CD4-positive, alpha-beta T cell (primary cell): ENCODE data around the gene UBE4B. TPM values are rescaled to one million over a fixed set of nuclear protein-coding genes. Genes with fewer than 3 reads are reported as not detected.
A peak's percentile ranks its signal among the peaks of the same experiment; 100 is the strongest.

Source experiments
- ATAC-seq: fragments of 200-7000 bp; cut with Tn5 transposase; one replicate; pipeline ENCODE4 v1.10.0; 2022; ENCODE audit warnings: mild to moderate bottlenecking; ENCODE audit not compliant: poor library complexity
- CTCF ChIA-PET: fragments of 350-600 bp; sonication (Branson Sonifier 250); formaldehyde crosslinking; loops from one replicate; lab custom pipeline; 2021; ENCODE audit warnings: antibody characterized with exemption, inconsistent platforms; lab: Charles Lee
- POLR2A ChIA-PET: fragments of 350-600 bp; sonication (Branson Sonifier 250); formaldehyde crosslinking; loops from one replicate; lab custom pipeline; 2021; ENCODE audit warnings: antibody characterized with exemption, inconsistent platforms; lab: Charles Lee
- DNase-seq, 14 experiments: peaks; one replicate each; pipeline ENCODE4 v3.0.0-alpha.2; 2013 to 2020; ENCODE audit warnings: mixed read lengths in 2 of 14
- H3K27ac ChIP-seq, 2 donors: one replicate each; pipeline versions ENCODE4 v1.5.1 to v1.7.0; 2013; ENCODE audit warnings: low read length in 2 of 2, low read depth in 1 of 2, mild to moderate bottlenecking in 1 of 2
- H3K27me3 ChIP-seq, 2 experiments: 1 replicate in 1 of 2; 2 replicates in 1 of 2; pipeline versions ENCODE4 v1.6.1 to v1.7.0; 2013; ENCODE audit warnings: low read length in 2 of 2, control low read depth in 1 of 2, mild to moderate bottlenecking in 1 of 2, moderate library complexity in 1 of 2; ENCODE audit not compliant: insufficient read depth in 2 of 2, control insufficient read depth in 1 of 2
- H3K36me3 ChIP-seq: one replicate; pipeline ENCODE4 v1.6.1; 2013; ENCODE audit warnings: low read length, control low read depth; ENCODE audit not compliant: insufficient read depth
- H3K4me1 ChIP-seq: one replicate; pipeline ENCODE4 v1.6.1; 2013; ENCODE audit warnings: low read length, control low read depth; ENCODE audit not compliant: insufficient read depth
- H3K4me3 ChIP-seq: one replicate; pipeline ENCODE4 v1.5.1; 2013; ENCODE audit warnings: mild to moderate bottlenecking, low read length, moderate library complexity
- H3K9me3 ChIP-seq, 2 experiments: 1 replicate in 1 of 2; 2 replicates in 1 of 2; pipeline versions ENCODE4 v1.6.1 to v1.7.0; 2013; ENCODE audit warnings: low read length in 2 of 2, mild to moderate bottlenecking in 2 of 2, control low read depth in 1 of 2, moderate library complexity in 1 of 2; ENCODE audit not compliant: control insufficient read depth in 1 of 2, insufficient read depth in 1 of 2
- H3K27ac Mint-ChIP-seq: one replicate; pipeline ENCODE4 v1.8.0; 2020; ENCODE audit warnings: mixed read lengths
- H3K27me3 Mint-ChIP-seq: one replicate; pipeline ENCODE4 v1.8.0; 2021; ENCODE audit warnings: mixed read lengths
- H3K36me3 Mint-ChIP-seq: one replicate; pipeline ENCODE4 v1.8.0; 2021; ENCODE audit warnings: low read depth, mixed read lengths
- H3K4me1 Mint-ChIP-seq: one replicate; pipeline ENCODE4 v1.8.0; 2021; ENCODE audit warnings: low read depth, mixed read lengths
- H3K4me3 Mint-ChIP-seq: one replicate; pipeline ENCODE4 v1.8.0; 2020; ENCODE audit warnings: mild to moderate bottlenecking, mixed read lengths
- H3K9me3 Mint-ChIP-seq: one replicate; pipeline ENCODE4 v1.8.0; 2020; ENCODE audit warnings: mixed read lengths
- CTCF ChIP-seq: fragments of 200-600 bp; IDR thresholded peaks from one replicate; pipeline ENCODE4 v1.8.0; 2022; ENCODE audit warnings: antibody characterized with exemption, mild to moderate bottlenecking
- intact Hi-C, 2 experiments: fragments of 100-400 bp; cut with DNase I in 1 of 2; cut with micrococcal nuclease in 1 of 2; formaldehyde crosslinking; loops; one replicate each; pipeline versions ENCODE4 v1.15.1 to v1.9.0; 2023 to 2025; cut with DNase I, micrococcal nuclease
- total RNA-seq, 174 experiments: library from RNA in 2 of 174; stranded (reverse) in 2 of 174; gene quantifications; one replicate each; pipeline ENCODE4 v1.2.3 and lab custom pipeline; 2021 to 2026

The UBE4B gene
- total RNA-seq, 2 experiments from 2014 or later, result 27.9 to 28.7 TPM

GRCh38 chr1:10186331-10187025, 153.7 kb downstream of the UBE4B start:
- Mint-ChIP-seq H3K4me1 (no peaks in the 10 kb centered on the region), H3K27ac (no peak overlapping the region), H3K27me3 (no peaks in the 10 kb centered on the region), H3K4me3 (no peak overlapping the region), H3K36me3 (peaks cover 4% of the 10 kb centered on the region), H3K9me3 (peaks cover 2% of the 10 kb centered on the region)
- H3K4me3 ChIP-seq, result no peak overlapping the region
- no peaks in the 10 kb centered on the region for H3K36me3 ChIP-seq
- intact Hi-C loops, result no loop called here
- no peaks in the 10 kb centered on the region for H3K27me3 ChIP-seq
- no peak overlapping the region for H3K27ac ChIP-seq
- DNase-seq, result no peak
- ATAC-seq, result peak; percentile 45
- H3K9me3 ChIP-seq, result no peaks in the 10 kb centered on the region
- no peaks in the 10 kb centered on the region for H3K4me1 ChIP-seq
- no peak for TF ChIP-seq CTCF
- ChIA-PET CTCF (no interaction called here), POLR2A (no interaction called here)

DNA sequence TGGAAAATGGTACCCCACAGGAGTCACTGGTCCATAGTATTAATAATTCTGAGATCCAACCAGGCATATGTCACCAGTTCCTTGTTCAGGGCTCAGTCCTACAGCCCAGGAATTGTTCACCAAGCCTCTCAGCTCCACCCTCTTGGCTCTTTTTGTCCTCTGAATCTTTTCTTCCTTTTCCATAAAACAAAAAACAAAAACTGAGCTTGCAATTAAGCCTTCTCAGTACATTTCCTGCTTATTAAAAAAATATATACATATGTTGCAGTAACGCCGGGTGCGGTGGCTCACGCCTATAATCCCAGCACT, 154.2 kb downstream of the UBE4B start:
- TF ChIP-seq CTCF, result no peak
- Histone ChIP-seq H3K36me3 (no peaks in the 10 kb centered on the region), H3K4me1 (no peaks in the 10 kb centered on the region), H3K9me3 (no peaks in the 10 kb centered on the region), H3K27me3 (no peaks in the 10 kb centered on the region), H3K4me3 (no peak overlapping the region), H3K27ac (no peak overlapping the region)
- POLR2A ChIA-PET, result interaction anchor here (0.8 kb wide), 1 partner anchor 1532 kb away, joined by 3 read pairs; no protein-coding TSS in a partner anchor
- Mint-ChIP-seq H3K27ac (no peak overlapping the region), H3K4me1 (no peaks in the 10 kb centered on the region), H3K9me3 (peaks cover 2% of the 10 kb centered on the region), H3K36me3 (peaks cover 4% of the 10 kb centered on the region), H3K4me3 (no peak overlapping the region), H3K27me3 (no peaks in the 10 kb centered on the region)
- DNase-seq, result no peak
- intact Hi-C loops, result no loop called here
- CTCF ChIA-PET, result no interaction called here
- peak; percentile 14 for ATAC-seq

DNA sequence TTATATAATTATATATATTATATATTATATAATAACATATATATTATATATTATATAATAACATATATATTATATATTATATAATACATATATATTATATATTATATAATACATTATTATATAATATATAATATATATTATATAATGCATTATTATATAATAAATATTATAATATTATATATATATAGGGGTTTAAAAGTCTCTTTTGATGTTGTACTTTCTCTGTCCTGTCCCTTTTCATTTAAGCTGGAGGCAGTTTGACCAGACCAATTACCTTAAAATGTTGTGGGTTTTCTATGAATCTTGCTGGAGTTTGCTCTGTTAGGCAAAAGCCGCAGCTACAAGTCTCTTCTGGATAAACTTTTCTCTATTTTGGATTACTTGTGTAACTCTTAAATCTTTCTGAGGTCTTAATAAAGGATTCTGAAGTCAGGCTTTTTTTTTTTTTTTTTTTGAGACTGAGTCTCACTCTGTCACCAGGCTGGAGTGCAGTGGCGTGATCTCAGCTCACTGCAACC, 155.4 kb downstream of the UBE4B start:
- ATAC-seq, result no peak
- peaks cover 4% of the 10 kb centered on the region for H3K36me3 Mint-ChIP-seq
- Histone ChIP-seq H3K27ac (no peak overlapping the region), H3K4me3 (no peak overlapping the region), H3K36me3 (no peaks in the 10 kb centered on the region), H3K4me1 (no peaks in the 10 kb centered on the region), H3K27me3 (no peaks in the 10 kb centered on the region), H3K9me3 (no peaks in the 10 kb centered on the region)
- intact Hi-C loops, result no loop called here
- no peak for TF ChIP-seq CTCF
- no peak overlapping the region for H3K4me3 Mint-ChIP-seq
- POLR2A ChIA-PET, result no interaction called here
- CTCF ChIA-PET, result interaction anchor here (0.7 kb wide), 1 partner anchor 338 kb away, joined by 4 read pairs; no protein-coding TSS in a partner anchor
- H3K9me3 Mint-ChIP-seq, result peaks cover 2% of the 10 kb centered on the region
- DNase-seq, result no peak
- H3K27ac Mint-ChIP-seq, result no peak overlapping the region
- no peaks in the 10 kb centered on the region for H3K4me1 Mint-ChIP-seq
- H3K27me3 Mint-ChIP-seq, result no peaks in the 10 kb centered on the region
